Uterus (tissue), 4 donors: ENCODE measurements around the gene UVSSA. TPM values are rescaled to one million over a fixed set of nuclear protein-coding genes. Genes with fewer than 3 reads are reported as not detected.

Experiments
- DNase-seq, 2 donors: peaks; one replicate each; pipeline ENCODE4 v3.0.0-alpha.2; 2019 to 2020
- H3K27ac ChIP-seq, 2 donors: fragments of 200-600 bp; sonication (generic); 1 replicate in 1 of 2; 2 replicates in 1 of 2; pipeline ENCODE4 v1.5.1; 2016 to 2018
- H3K27me3 ChIP-seq, 2 donors: fragments of 200-600 bp; sonication (generic); one replicate each; pipeline ENCODE4 v1.5.1; 2018 to 2019; ENCODE audit warnings: control low read depth in 1 of 2
- H3K36me3 ChIP-seq, 2 donors: fragments of 200-600 bp; sonication (generic); one replicate each; pipeline ENCODE4 v1.5.1; 2019; ENCODE audit warnings: control low read depth in 1 of 2
- H3K4me1 ChIP-seq, 2 donors: fragments of 200-600 bp; sonication (generic); one replicate each; pipeline ENCODE4 v1.5.1; 2018 to 2019; ENCODE audit warnings: control low read depth in 1 of 2
- H3K4me3 ChIP-seq, 2 donors: fragments of 200-600 bp; sonication (generic); 1 replicate in 1 of 2; 2 replicates in 1 of 2; pipeline ENCODE4 v1.5.1; 2018 to 2019; ENCODE audit warnings: mild to moderate bottlenecking in 1 of 2
- H3K9me3 ChIP-seq, 2 donors: fragments of 200-600 bp; sonication (generic); one replicate each; pipeline ENCODE4 v1.5.1; 2019; ENCODE audit warnings: control low read depth in 1 of 2
- POLR2A ChIP-seq, 2 donors: fragments of 450-650 bp; IDR thresholded peaks; one replicate each; pipeline ENCODE4 v1.6.1; 2016; ENCODE audit warnings: antibody characterized with exemption in 2 of 2, mild to moderate bottlenecking in 1 of 2, moderate library complexity in 1 of 2
- intact Hi-C: fragments of 100-400 bp; cut with DNase I; formaldehyde crosslinking; loops from one replicate; pipeline ENCODE4 v1.15.1; 2023; ENCODE audit warnings: low total_unique reads
- total RNA-seq, 4 donors: library from RNA; depleted of rRNA in 3 of 4; stranded (reverse); fragments of >200 nt in 3 of 4; gene quantifications; one replicate each; pipeline versions ENCODE4 v1.1.0 to v1.2.4, GENCODE V29; 2014 to 2023
- TF ChIP-seq, protein P1 (sequence below), 4 experiments: fragments of 200-600 bp in 2 of 4; fragments of 450-650 bp in 2 of 4; sonication (generic) in 2 of 4; IDR thresholded peaks; one replicate each; pipeline ENCODE4 v1.5.1; 2016 to 2019; ENCODE audit warnings: antibody characterized with exemption in 4 of 4, mild to moderate bottlenecking in 2 of 4, moderate library complexity in 1 of 4
- donor health status: DM: yes; HTN: yes; CAD: no.

Gene UVSSA
- total RNA-seq, 4 donors from 2014 or later = 13.1 to 37.2 (median 19.3) TPM

GRCh38 chr4:1366371-1367229, 19.6 kb downstream of the UVSSA start:
- Histone ChIP-seq H3K27me3 (no peaks in the 10 kb centered on the region), H3K9me3 (no peaks in the 10 kb centered on the region), H3K4me1 (no peaks in the 10 kb centered on the region), H3K27ac (no peak overlapping the region), H3K4me3 (no peak overlapping the region), H3K36me3 (no peaks in the 10 kb centered on the region)
- DNase-seq = no peak
- TF ChIP-seq, protein P1, sequence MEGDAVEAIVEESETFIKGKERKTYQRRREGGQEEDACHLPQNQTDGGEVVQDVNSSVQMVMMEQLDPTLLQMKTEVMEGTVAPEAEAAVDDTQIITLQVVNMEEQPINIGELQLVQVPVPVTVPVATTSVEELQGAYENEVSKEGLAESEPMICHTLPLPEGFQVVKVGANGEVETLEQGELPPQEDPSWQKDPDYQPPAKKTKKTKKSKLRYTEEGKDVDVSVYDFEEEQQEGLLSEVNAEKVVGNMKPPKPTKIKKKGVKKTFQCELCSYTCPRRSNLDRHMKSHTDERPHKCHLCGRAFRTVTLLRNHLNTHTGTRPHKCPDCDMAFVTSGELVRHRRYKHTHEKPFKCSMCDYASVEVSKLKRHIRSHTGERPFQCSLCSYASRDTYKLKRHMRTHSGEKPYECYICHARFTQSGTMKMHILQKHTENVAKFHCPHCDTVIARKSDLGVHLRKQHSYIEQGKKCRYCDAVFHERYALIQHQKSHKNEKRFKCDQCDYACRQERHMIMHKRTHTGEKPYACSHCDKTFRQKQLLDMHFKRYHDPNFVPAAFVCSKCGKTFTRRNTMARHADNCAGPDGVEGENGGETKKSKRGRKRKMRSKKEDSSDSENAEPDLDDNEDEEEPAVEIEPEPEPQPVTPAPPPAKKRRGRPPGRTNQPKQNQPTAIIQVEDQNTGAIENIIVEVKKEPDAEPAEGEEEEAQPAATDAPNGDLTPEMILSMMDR (IDR thresholded peaks at IDR 0.05) = no peak
- no peak for TF ChIP-seq POLR2A (IDR thresholded peaks at IDR 0.05)
- intact Hi-C loops = loop anchor here (10.0 kb wide), 2 partner anchors 232 to 268 kb away; no protein-coding TSS in a partner anchor

DNA sequence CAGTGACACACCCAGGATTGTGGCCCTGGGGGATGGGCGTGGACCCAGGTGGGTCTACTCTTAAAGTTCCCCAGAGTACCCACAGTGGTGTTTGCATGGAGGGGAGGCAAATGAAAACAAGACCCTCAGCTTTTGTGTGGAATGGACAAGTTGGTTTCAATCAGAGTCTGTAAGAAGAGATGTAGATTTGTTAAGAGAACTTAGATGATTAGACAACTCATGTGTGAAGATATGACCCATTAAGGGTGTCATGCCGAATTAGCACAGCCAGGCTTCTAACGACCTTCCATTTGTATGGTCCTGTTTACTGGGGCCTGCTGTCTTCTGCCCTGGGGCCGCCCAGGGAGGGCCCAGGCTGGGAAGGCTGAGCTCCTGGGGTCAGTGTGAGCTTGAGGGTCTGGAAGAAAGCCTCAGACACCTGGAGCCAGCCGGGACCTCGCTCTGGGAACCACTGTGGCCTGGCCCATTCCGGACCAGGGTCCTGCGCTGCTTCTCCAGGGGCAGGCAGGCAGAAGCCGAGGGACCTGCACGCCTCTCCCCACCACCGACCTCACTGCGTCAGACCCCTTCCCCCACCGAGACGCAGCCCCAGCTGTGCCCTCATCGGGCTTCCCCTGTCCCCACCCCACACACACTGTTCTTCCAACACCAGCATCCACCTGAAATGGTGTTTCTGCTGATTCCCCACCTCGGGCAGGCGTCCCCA, 20.4 kb downstream of the UVSSA start:
- no peak for TF ChIP-seq POLR2A (IDR thresholded peaks at IDR 0.05)
- TF ChIP-seq, protein P1 (IDR thresholded peaks at IDR 0.05) = no peak
- H3K9me3 ChIP-seq = no peaks in the 10 kb centered on the region
- intact Hi-C loops = loop anchor here (10.0 kb wide), 2 partner anchors 233 to 267 kb away; no protein-coding TSS in a partner anchor

GRCh38 chr4:1367936-1368289, 20.9 kb downstream of the UVSSA start:
- H3K27me3 ChIP-seq = no peaks in the 10 kb centered on the region
- no peak overlapping the region for H3K27ac ChIP-seq
- H3K9me3 ChIP-seq = no peaks in the 10 kb centered on the region
- no peaks in the 10 kb centered on the region for H3K36me3 ChIP-seq
- intact Hi-C loops = loop anchor here (10.0 kb wide), 2 partner anchors 233 to 267 kb away; no protein-coding TSS in a partner anchor
- no peak for DNase-seq
- TF ChIP-seq, protein P1 (IDR thresholded peaks at IDR 0.05) = no peak
- no peak for TF ChIP-seq POLR2A (IDR thresholded peaks at IDR 0.05)
- H3K4me3 ChIP-seq = no peak overlapping the region
- H3K4me1 ChIP-seq = no peaks in the 10 kb centered on the region

More for the DNA sequence above, 20.4 kb downstream of the UVSSA start:
- DNase-seq = no peak
- Histone ChIP-seq H3K27me3 (no peaks in the 10 kb centered on the region), H3K27ac (no peak overlapping the region), H3K36me3 (no peaks in the 10 kb centered on the region), H3K4me1 (no peaks in the 10 kb centered on the region), H3K4me3 (no peak overlapping the region)

DNA sequence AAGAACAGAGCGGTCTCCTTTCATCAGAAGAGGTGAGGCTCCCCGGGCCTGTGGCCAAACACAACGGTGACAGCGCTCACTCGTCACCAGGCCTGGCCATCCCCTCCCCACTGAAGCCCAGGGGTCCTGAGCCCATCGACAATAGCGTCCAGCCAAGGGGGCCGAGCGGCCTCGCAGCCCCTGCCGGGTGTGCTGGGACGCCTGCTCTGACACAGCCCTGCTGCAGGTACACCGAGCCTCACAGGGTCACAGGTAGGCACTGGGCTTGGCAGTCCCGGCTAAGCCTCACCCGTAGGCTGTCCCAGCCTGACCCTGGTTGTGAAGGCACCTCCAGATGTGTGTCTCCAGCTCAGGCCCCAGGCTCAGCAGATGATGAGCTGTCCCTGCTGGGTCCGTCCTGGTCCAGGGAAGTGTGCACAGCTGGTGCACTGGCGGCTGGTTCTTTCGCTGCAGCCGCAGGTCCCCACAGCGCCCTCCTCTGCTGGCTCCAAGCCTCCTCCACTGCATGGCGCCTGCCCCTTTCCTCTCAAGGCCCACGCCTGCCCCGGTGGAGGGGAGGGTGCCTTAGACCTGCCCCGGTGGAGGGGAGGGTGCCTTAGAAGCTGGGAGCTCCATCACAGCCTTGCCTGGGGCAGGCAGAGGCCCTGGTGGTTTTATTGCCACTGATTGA, 21.5 kb downstream of the UVSSA start:
- intact Hi-C loops = loop anchor here (10.0 kb wide), 2 partner anchors 234 to 266 kb away; no protein-coding TSS in a partner anchor
- Histone ChIP-seq H3K9me3 (no peaks in the 10 kb centered on the region), H3K36me3 (no peaks in the 10 kb centered on the region), H3K27me3 (no peaks in the 10 kb centered on the region), H3K27ac (no peak overlapping the region), H3K4me1 (no peaks in the 10 kb centered on the region), H3K4me3 (no peak overlapping the region)
- TF ChIP-seq POLR2A (IDR thresholded peaks at IDR 0.05) = no peak
- TF ChIP-seq, protein P1 (IDR thresholded peaks at IDR 0.05) = no peak
- no peak for DNase-seq
